ENCODE data around the gene SLC35D2. TPM values are rescaled to one million over a fixed set of nuclear protein-coding genes. Genes with fewer than 3 reads are reported as not detected.
"Not testable (repeated sequence)": the region's sequence is repeated elsewhere in the genome, so short reads cannot be mapped to it uniquely, and the experiment has no call there.

The SLC35D2 gene
- polyA plus RNA-seq, 3 donors = 34.3 to 42.8 (median 37.2) TPM

GRCh38 chr9:96363175-96363967, 20.1 kb downstream of the SLC35D2 start:
- DNase-seq = no peak

DNA sequence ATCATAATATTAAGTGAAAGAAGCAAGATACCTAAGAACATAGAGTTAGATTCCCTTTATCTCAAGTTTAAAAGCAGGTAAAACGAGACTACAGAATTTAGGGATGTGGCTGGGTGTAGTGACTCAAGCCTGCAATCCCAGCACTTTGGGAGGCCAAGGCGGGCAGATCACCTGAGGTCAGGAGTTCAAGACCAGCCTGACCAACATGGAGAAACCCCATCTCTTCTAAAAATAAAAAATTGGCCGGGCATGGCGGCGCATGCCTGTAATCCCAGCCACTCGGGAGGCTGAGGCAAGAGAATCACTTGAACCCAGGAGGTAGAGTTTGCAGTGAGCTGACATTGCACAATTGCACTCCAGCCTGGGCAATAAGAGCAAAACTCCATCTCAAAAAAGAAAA, 21.4 kb downstream of the SLC35D2 start:
- DNase-seq = not testable (repeated sequence)

- no peak for DNase-seq
Observed at GRCh38 chr9:96361668-96362067, 21.8 kb downstream of the SLC35D2 start.

DNA sequence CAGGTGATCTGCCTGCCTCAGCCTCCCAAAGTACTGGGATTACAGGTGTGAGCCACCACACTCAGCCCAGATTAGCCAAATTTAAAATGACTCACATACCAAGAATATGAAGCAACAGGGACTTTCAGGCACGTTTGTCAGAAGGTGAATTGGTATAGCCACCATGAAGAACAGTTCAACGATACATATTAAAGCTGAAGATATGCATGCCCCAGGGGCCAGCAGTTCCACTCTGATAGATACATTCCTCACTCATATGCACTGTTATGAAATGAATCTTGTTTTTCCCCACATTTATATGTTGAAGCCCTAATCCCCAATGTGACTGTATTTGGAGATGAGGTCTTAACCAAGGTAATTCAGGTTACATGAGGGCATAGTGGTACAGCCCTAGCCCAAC, 22.5 kb downstream of the SLC35D2 start:
- no peak for DNase-seq

DNA sequence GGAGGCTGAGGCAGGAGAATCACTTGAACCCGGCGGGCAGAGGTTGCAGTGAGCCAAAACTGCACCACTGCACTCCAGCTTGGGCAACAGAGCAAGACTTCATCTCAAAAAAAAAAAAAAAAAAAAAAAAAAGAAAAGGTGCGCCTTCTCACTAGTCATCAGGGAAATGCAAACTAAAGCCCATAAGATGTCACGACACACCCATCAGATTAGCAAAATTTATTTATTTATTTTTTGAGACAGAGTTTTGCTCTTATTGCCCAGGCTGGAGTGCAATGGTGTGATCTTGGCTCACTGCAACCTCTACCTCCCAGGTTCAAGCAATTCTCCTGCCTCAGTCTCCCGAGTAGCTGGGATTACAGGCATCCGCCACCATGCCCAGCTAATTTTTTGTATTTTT, 23.0 kb downstream of the SLC35D2 start:
- DNase-seq = not testable (repeated sequence)

DNA sequence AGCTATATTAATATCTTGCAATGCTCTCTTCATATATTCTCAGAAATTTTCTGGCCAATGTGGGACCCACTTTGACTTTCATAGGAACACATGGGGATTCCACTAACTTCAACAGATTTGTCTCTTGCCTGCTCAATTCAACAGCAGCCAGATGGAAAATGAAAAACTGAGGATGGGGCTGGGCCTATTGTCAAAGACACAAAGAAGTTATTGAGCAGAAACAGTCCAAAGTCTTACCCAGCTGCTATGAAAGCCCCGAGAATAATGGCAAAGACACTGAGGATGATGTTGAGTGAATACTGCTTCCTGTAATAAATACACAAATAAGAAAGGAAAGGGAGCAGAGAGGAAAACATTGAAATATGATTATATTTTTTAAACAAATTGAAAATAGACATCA, 32.6 kb downstream of the SLC35D2 start:
- DNase-seq = no peak

DNA sequence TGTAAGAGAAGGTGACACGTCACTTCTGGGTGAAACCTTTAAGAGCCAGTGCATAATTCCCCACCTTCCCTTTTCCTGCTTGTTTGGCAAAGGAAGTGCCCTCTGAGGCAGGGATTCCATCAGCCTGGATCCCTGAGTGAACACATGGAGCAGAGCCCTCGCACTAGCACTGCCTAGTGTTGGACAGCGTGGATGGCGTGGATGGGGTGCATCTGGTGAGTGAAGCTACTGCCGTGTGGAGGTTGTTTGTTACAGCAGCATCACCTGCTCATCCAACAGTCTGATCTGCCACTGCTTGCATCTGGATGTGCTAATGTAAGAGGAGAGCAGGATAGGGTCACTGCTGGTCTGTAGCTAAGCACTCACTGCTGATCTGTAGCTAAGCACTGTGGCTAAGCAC, 35.2 kb downstream of the SLC35D2 start:
- DNase-seq = no peak

DNA sequence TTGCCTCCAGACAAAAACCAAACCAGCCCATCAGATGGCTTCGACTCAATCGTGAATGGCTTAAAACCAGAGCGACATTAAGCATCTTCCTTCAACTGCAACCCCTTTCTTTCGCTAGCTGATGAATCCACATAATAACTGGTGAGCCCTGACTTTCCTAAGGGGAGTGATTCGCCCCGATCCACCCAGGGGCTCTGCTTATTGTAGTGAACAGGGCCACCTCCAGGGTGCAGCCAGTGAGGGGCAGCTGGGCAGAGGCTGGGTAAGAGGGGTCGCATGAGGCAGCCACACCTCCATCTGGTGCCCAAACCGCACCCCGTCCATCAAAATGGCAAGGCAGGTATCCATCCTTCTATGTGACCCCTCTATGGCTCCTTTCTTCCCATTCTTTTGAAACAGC, 38.0 kb downstream of the SLC35D2 start:
- DNase-seq = no peak

- no peak for DNase-seq
Observed at GRCh38 chr9:96344458-96345180, 38.9 kb downstream of the SLC35D2 start.

DNA sequence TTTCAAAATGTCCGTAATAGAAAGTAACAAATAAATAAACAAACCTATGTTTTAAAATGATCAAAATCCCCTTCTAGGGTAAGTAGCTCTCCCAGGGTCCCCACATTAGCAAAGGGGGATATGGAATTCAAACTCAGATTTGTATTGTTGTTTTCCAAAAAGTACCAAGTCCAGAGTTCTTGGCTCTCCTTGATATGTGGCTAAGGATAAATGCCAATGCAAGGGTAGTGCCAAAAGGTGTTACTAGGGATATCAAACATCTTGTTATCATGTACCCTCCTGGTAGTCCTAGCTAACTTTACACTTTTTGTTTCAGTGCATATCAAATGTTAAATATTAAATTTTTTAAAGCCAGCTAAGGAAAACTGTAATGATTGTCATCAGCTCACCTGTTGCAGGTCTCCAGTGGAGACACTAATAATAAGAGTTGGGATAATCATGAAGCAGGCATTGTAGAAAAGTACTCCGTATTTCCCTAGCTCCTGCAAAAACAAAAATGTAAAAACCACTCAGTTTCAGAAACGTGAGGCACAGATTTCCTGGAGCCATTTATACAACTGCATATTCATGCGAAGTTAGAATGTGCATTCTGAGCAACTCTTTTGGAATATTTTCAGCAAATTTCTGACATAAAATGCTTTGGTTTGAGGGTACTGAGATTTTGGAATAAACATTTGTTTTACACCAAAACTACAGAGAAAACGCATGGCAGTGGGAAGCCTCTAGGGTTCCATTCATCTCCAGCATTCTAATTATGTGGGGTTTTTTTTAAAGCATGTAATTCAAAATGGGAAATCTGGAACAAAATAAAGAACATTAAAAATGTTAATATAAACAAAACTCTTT, 39.8 kb downstream of the SLC35D2 start:
- DNase-seq = no peak

- DNase-seq = peak; percentile 42
Observed at GRCh38 chr9:96342571-96343245, 40.8 kb downstream of the SLC35D2 start.

DNA sequence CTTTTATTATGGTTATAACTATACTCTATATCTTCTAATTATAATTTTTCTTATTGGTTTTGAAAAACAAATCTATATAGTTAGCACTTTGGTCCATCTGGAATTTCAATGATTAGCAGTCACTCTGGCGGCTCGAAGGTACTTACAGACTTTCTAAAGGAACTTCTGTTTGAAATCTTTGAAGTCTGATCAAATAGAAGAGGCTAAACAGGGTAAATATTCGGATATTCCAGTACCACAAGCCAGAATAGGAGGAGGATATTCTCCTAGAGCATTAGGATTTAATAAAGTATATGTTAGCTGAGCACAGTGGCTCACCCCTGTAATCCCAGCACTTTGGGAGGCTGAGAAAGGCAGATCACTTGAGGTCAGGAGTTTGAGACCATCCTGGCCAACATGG, 42.8 kb downstream of the SLC35D2 start:
- no peak for DNase-seq

DNA sequence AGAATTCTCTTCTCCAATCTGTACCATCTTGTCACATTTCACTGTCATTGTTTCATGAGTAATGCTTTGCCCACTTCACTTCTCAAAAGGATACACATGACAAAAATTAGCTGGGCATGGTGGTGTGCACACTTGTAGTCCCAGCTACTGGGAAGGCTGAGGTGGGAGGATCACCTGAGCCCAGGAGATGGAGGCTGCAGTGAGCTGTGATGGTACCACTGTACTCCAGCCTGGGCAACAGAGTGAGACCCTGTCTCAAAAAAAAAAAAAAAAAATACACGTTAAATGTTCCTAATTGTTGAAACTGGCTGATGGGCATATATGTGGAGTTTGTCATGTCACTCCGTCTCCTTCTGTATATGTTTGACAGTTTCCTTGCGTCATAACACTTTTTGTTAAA, 45.2 kb downstream of the SLC35D2 start:
- DNase-seq = no peak

DNA sequence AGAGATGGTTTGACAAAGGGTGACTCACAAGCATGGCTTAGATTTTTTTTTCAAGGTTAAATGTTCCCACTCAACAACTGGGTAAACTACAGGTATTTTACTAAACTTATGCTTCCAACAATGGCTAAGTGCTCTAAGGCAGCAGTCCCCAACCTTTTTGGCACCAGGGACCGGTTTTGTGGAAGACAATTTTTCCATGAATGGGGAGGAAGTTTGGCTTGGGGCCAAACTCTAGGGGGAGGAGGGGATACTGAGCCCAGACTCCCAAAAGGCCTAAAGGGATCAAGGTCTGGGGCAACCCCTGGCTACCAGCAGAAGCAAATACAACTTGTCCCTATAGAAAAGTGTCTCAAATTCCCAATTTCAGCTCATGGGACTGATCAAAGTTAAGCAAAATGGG, 49.6 kb downstream of the SLC35D2 start:
- no peak for DNase-seq

DNA sequence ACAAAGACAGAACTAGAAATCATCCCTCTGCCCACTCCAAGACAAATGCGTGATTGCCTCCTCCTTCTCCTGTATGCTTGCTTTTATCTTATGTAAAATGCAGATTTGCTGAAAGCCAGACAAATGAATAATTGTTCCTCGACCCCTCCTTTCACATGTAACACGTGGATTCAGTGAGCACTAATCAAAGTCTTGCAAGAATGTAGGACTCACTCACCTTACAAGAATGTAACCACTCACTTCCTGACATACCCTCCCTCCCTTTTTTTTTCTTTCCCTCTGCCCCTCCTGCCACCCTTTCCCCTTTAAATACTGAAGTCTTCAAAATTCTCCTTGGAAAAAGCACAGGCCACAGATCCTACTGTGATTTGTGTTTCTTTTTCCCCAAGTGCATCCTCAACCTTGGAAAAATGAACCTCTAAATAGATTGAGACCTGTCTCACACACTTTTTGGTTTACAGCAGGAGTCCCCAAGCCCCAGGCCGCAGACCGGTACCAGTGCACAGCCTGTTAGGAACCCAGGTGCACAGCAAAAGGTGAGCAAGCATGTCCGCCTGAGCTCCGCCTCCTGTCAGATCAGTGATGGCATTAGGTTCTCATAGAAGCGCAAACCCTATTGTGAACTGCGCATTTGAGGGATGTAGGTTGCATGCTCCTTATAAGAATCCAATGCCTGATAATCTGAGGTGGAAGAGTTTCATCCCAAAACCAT, 52.1 kb downstream of the SLC35D2 start:
- no peak for DNase-seq

DNA sequence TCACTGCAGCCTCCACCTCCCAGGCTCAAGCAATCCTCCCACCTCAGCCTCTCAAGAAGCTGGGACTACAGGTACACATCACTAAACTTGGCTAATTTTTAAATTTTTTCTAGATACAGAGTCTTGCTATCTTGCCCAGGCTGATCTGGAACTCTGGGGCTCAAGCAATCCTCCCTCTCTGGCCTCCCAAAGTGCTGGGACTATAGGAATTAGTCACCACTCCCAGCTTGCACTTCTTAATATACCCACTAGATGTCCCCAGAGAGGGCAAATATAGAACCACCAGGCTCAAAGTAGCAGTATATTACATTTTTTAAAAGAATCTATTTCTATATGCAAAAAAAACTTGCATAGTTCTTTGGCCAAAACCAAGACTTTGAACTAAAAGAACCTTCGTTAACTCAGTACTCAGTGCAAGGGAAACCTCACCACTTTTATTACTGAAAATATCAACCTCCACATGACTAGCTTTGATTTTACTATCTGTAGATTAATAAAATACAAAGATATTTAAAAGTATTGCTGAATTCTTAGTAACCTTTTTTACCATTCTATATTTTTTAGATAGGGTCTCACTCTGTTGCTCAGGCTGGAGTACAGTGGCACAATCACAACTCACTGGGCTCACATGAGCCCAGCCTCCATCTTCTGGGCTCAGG, 55.7 kb downstream of the SLC35D2 start:
- peak; percentile 51 for DNase-seq

DNA sequence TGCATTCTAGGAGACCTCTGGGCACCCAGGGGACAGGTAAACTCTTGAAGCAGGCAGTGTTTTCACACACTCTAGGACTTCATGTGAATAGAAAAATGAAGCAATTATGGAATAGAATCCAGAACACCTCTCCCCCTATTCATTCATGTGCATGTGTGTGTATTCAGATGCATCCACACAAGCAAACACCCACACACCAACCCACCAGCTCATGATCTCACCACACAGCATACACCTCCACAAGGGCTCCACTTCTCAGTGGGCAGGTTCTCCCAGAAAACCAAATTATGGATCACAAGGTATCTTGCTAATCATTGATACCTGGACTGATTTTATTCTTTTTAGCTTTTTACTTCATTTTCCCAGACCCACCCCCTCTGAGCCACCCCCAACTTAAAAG, 60.3 kb downstream of the SLC35D2 start:
- DNase-seq = no peak

DNA sequence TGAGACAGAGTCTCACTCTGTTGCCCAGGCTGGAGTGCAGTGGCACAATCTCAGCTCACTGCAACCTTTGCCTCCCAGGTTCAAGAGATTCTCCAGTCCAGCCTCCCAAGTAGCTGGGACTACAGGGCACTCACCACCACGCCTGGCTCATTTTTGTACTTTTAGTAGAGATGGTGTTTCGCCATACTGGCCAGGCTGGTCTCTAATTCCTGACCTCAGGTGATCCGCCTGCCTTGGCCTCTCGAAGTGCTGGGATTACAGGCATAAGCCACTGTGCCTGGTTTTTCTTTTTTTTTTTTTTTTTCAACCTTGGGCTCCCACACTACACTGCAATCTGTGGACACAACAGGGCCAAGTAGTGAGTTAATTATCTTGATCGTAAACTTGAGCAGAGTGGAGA, 60.8 kb downstream of the SLC35D2 start:
- DNase-seq = not testable (repeated sequence)

- DNase-seq = not testable (repeated sequence)
Observed at GRCh38 chr9:96322210-96322609, 61.3 kb downstream of the SLC35D2 start.

DNA sequence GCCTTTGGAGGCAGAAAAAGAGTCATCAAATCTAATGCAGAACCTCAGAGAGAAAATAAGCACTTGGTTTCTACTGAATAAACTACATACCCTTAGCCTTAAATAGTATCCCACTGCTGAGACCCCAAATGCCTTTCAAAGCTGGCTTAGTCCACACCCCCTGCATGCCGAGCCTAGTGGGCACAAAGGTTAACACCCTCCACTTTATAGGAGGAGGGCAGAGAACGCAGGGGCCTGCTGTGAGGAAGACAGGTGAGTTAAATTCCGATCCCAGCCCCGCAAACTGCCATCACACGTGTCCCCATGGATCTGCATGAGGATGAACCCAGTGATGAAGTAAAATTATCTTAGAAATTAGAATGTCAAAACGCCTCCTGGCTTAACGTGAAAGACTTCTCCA, 62.0 kb downstream of the SLC35D2 start:
- DNase-seq = no peak

All from renal pelvis (tissue), 4 donors.